GM12872 (cell line): ENCODE measurements around the gene INTS15.

Experiments used
- TF ChIP-seq, protein P1 (sequence below): IDR thresholded peaks from 3 replicates; pipeline ENCODE4 v1.5.1; 2011; ENCODE audit warnings: low read depth, mild to moderate bottlenecking, low read length, moderate library complexity; ENCODE audit not compliant: insufficient read depth

Gene INTS15

DNA sequence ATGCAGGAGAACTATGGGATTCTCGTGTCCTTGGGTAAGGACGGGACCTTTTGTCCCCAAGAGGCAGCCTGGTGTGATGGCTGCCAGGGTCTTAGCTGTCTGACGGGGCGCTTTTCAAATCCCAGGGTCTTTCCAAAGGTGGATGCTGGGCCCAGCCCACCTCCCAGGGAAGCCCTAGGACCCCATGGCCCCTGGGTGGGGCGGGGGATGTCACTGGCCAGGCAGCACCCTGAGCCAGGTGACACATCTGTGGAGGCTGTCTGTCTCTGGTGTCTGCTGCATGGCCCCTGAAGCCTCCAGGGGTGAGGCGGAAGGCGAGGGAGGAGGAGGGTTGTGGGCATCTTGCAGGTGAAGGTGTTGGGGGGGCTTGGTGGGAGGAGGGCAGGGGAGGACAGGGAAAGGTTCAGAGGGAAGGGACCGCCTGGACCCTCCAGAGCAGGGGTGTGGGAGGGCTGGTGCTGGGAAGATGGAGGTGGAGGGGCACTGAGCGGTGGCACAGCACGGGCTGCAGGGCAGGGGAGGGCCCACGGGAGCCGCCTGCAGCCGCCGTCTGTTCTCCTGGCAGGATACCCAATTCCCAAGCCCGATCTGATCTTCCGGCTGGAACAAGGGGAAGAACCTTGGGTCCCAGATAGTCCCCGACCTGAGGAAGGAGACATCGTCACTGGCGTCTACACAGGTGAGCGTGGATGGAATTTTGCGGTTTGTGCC is 54.2 kb downstream of the INTS15 start:
- TF ChIP-seq, protein P1, sequence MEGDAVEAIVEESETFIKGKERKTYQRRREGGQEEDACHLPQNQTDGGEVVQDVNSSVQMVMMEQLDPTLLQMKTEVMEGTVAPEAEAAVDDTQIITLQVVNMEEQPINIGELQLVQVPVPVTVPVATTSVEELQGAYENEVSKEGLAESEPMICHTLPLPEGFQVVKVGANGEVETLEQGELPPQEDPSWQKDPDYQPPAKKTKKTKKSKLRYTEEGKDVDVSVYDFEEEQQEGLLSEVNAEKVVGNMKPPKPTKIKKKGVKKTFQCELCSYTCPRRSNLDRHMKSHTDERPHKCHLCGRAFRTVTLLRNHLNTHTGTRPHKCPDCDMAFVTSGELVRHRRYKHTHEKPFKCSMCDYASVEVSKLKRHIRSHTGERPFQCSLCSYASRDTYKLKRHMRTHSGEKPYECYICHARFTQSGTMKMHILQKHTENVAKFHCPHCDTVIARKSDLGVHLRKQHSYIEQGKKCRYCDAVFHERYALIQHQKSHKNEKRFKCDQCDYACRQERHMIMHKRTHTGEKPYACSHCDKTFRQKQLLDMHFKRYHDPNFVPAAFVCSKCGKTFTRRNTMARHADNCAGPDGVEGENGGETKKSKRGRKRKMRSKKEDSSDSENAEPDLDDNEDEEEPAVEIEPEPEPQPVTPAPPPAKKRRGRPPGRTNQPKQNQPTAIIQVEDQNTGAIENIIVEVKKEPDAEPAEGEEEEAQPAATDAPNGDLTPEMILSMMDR: no peak

DNA sequence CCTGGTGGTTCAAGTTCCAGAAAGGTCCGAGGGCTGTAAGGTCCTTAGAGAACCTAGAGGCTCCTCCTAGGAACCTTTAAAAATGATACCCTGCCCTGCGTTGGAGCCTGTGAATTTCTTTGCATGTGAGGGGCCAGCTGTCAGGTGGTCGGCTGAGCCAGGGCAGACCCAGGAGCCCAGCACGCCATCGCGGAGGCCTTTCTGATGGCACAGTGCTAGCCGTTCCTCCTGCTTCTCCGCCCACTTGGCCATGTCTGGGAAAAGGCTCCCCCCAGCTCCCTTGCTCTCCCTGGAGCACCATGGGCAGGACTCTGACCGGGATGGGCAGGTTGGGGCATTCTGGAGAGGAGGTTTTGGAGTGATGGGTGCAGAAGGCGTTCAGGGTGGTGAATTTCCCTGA is 54.9 kb downstream of the INTS15 start:
- TF ChIP-seq, protein P1: no peak

DNA sequence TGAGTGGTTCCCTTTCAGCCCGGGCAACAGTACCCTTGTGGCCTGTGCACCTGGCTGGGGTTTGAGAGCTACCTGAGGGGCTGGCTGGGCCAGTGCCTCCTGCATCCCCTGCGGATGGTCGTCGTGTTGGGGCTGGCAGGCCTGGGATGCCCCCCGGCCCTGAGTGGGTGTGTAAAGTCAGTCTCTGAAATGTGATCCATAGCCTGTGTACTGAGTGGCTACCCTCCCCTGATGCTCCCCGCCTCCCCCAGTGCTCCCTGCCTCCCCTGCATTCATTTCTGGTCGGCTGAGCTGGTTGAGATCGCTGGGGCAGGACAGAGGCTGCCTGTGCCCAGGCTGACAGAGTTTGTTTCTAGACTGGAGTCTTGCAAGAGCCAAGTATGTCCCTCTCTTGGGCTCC is 56.6 kb downstream of the INTS15 start:
- TF ChIP-seq, protein P1: no peak

DNA sequence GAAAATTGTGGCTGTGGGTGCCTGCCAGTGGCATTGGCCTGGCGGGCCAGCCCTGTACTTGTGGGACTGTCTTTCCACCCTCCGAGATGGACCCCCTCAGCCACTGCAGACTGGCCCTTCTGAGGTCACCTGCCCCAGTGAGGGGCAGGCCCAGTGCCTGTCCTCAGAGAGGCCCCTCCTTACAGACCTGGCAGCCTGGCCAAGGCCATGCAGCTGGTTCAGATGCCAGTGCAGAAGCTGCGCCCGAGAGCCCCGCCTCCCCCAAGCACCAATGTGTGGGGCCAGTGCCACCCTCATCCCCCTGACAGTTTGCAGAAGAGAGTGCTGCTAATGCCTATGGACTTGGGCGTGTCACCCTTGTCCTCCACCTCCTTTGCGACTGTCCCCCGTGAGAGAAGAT is 57.3 kb downstream of the INTS15 start:
- TF ChIP-seq, protein P1: no peak

DNA sequence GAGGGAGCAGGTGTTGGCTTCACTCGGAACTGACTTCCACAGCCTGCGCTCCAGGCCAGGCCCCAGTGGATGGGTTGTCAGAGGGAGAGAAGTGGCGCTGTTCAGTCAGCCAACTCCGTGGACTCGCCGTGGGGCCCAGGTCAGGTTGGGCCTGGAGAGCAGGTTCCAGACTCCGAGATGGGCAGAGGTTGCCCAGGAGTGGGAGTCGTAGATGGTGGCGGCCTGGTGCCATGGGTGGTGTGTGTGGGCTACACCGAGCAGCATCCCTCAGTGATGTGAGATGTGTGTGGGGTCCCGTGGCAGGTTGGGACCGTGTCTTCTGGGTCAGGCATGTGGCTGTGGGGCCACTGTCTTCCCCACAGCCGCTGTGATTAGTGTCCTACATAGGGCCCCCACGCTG is 57.7 kb downstream of the INTS15 start:
- TF ChIP-seq, protein P1: no peak

DNA sequence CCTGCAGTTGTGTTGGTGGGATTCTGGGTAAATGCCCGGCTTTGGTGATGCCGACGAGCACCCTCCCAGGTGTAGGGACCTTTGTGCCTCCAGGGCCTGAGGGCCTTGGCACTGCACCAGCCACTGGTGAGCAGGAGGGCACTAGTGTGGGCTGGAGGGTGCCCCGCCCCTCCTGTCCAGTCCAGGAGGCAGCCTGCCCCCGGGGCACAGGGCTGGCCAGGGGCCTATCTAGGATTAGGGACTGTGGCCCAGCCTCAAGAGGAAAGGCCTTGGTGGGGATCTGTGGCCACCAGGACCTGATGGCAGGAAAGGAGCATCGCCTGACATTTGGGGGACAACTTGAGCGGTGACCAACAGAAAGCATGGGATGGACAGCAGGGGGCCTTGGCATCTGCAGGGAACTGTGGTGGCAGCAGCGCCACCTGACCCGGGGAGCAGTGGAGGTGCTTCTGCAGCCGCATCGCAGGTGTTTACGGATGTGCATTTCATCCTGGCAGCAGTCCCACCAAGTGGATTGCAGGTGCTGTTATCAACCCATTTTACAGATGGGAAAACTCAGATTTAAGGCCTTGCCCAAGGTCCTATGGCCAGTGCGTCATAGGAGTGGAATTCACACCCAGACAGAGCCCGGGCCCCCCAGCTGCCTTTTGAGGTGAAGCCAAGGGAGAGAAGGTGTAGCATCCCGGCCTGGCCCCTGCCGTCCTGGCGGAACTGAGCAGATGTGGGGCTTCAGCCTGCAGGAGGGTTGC is 58.4 kb downstream of the INTS15 start:
- TF ChIP-seq, protein P1: no peak

DNA sequence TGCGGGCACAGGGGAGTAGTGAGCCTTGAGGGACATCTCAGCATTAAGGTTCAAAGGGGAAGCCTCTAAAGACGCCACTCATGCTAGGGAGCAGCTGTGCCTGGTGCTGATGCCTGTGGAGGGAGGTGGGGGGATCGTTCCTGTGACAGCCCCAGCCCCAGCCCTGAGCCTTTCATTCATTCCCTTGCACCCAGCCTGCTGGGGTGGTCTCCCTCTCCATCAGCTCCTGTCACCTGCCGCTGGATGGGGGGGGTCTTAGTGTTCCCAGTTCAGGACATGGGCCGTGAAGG is 58.9 kb downstream of the INTS15 start:
- TF ChIP-seq, protein P1: no peak
